M059J (cell line): ENCODE results near the gene MOB3B. TPM values are rescaled to one million over a fixed set of nuclear protein-coding genes. Genes with fewer than 3 reads are reported as not detected.

Experiments used
- DNase-seq: peaks from one replicate; pipeline ENCODE4 v3.0.0-alpha.2; 2012; ENCODE audit warnings: low read depth
- total RNA-seq: library from RNA; depleted of rRNA; stranded (reverse); fragments of >200 nt; shearing (Covaris generic); gene quantifications from 2 replicates; pipeline ENCODE4 v1.2.3, GENCODE V29; 2014

The MOB3B gene
- total RNA-seq, 1 experiment from 2014 or later, result 0.15 TPM

- DNase-seq, result no peak
These were observed 162.3 kb downstream of the MOB3B start for GRCh38 chr9:27367175-27367798.

- peak; percentile 15 for DNase-seq
These were observed 163.8 kb downstream of the MOB3B start for GRCh38 chr9:27365707-27366376.

- DNase-seq, result no peak
These were observed 167.0 kb downstream of the MOB3B start for GRCh38 chr9:27362447-27363210.

GRCh38 chr9:27361492-27361891 lies 168.1 kb downstream of the MOB3B start:
- DNase-seq, result no peak

GRCh38 chr9:27359763-27360162 lies 169.9 kb downstream of the MOB3B start:
- DNase-seq, result no peak

GRCh38 chr9:27358007-27358406 lies 171.6 kb downstream of the MOB3B start:
- DNase-seq, result no peak

- no peak for DNase-seq
These were observed 173.2 kb downstream of the MOB3B start for GRCh38 chr9:27356446-27356845.

- DNase-seq, result no peak
These were observed 174.4 kb downstream of the MOB3B start for GRCh38 chr9:27355166-27355565.

- DNase-seq, result no peak
These were observed 176.0 kb downstream of the MOB3B start for GRCh38 chr9:27353474-27354229.

GRCh38 chr9:27353166-27353473 lies 176.5 kb downstream of the MOB3B start:
- DNase-seq, result no peak

- DNase-seq, result no peak
These were observed 177.0 kb downstream of the MOB3B start for GRCh38 chr9:27352457-27353165.

GRCh38 chr9:27351438-27351837 lies 178.2 kb downstream of the MOB3B start:
- DNase-seq, result no peak

- no peak for DNase-seq
These were observed 179.1 kb downstream of the MOB3B start for GRCh38 chr9:27350382-27350976.

- no peak for DNase-seq
These were observed 179.9 kb downstream of the MOB3B start for GRCh38 chr9:27349698-27350080.

- DNase-seq, result no peak
These were observed 180.6 kb downstream of the MOB3B start for GRCh38 chr9:27348785-27349697.

- no peak for DNase-seq
These were observed 181.7 kb downstream of the MOB3B start for GRCh38 chr9:27347889-27348288.

- DNase-seq, result no peak
These were observed 184.8 kb downstream of the MOB3B start for GRCh38 chr9:27344776-27345175.

GRCh38 chr9:27341545-27342294 lies 187.9 kb downstream of the MOB3B start:
- no peak for DNase-seq

- DNase-seq, result no peak
These were observed 188.6 kb downstream of the MOB3B start for GRCh38 chr9:27340961-27341511.
